ENCODE data around the gene C11orf68.

The C11orf68 gene

GRCh38 chr11:65898656-65899355 lies 20.1 kb downstream of the C11orf68 start:
- no peak overlapping the region for H3K4me2 ChIP-seq (ENCODE audit: low read depth, low read length)
- no peak overlapping the region for H3K27ac ChIP-seq (ENCODE audit: low read length)
- no peak for TF ChIP-seq CTCF (IDR thresholded peaks at IDR 0.05; ENCODE audit: low read length)
- TF ChIP-seq EZH2 (optimal IDR thresholded peaks at IDR 0.05; ENCODE audit: low read depth, low read length) = no peak
- no peak for TF ChIP-seq EZH2phosphoT487 (IDR thresholded peaks at IDR 0.05; ENCODE audit: low read length)
- no peaks in the 10 kb centered on the region for H3K9me2 ChIP-seq (replicated peaks; ENCODE audit: insufficient read depth, low read length)
- H2AFZ ChIP-seq (ENCODE audit: low read length) = no peak overlapping the region
- H3K9ac ChIP-seq (ENCODE audit: low read length) = no peak overlapping the region
- no peaks in the 10 kb centered on the region for H3K79me2 ChIP-seq (ENCODE audit: low read length)
- H3K4me1 ChIP-seq (ENCODE audit: low read length) = peaks cover 27% of the 10 kb centered on the region
- no peaks in the 10 kb centered on the region for H3K36me3 ChIP-seq (replicated peaks; ENCODE audit: insufficient read depth, low read length)
- H3K4me3 ChIP-seq (ENCODE audit: low read length) = no peak overlapping the region
- peaks cover 11% of the 10 kb centered on the region for H3K27me3 ChIP-seq (replicated peaks; ENCODE audit: insufficient read depth, low read length)
- no peaks in the 10 kb centered on the region for H4K20me1 ChIP-seq (ENCODE audit: insufficient read depth, low read length)
- no peak for DNase-seq
- no peaks in the 10 kb centered on the region for H3K9me3 ChIP-seq (replicated peaks; ENCODE audit: insufficient read depth, low read length)
- H3F3A ChIP-seq (ENCODE audit: insufficient read depth, low read length) = peaks cover 19% of the 10 kb centered on the region; the same call in 1 of the 2 replicates

DNA sequence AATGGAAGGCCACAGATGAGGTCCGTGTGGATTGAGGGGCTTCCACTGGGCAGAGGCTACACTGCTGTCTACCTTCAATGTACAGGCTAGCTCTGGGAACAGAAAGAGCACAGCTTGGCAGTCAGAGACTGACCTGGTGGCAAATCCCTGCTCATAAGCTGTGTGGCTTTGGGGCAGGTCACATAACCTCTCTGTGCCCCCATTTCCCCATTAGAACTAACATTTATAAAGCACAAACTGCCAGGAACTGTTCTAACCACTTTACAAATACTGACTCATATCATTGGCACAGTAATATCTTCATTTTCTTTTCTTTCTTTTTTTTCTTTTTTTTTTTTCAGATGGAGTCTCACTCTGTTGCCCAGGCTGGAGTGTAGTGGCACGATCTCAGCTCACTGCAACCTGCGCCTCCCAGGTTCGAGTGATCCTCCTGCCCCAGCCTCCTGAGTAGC lies 21.8 kb downstream of the C11orf68 start:
- Histone ChIP-seq H3K4me2 (ENCODE audit: low read depth, low read length) (no peak overlapping the region), H3F3A (ENCODE audit: insufficient read depth, low read length) (peaks cover 19% of the 10 kb centered on the region; the same call in 1 of the 2 replicates), H3K36me3 (replicated peaks; ENCODE audit: insufficient read depth, low read length) (no peaks in the 10 kb centered on the region), H4K20me1 (ENCODE audit: insufficient read depth, low read length) (no peaks in the 10 kb centered on the region), H3K9me3 (replicated peaks; ENCODE audit: insufficient read depth, low read length) (no peaks in the 10 kb centered on the region), H3K9me2 (replicated peaks; ENCODE audit: insufficient read depth, low read length) (no peaks in the 10 kb centered on the region), H3K79me2 (ENCODE audit: low read length) (peaks cover under 1% of the 10 kb centered on the region; the same call in 1 of the 2 replicates), H3K27ac (ENCODE audit: low read length) (no peak overlapping the region), H2AFZ (ENCODE audit: low read length) (no peak overlapping the region), H3K27me3 (replicated peaks; ENCODE audit: insufficient read depth, low read length) (peaks cover 11% of the 10 kb centered on the region), H3K4me3 (ENCODE audit: low read length) (no peak overlapping the region), H3K4me1 (ENCODE audit: low read length) (peaks cover 27% of the 10 kb centered on the region), H3K9ac (ENCODE audit: low read length) (no peak overlapping the region)
- TF ChIP-seq EZH2phosphoT487 (IDR thresholded peaks at IDR 0.05; ENCODE audit: low read length) (no peak), EZH2 (optimal IDR thresholded peaks at IDR 0.05; ENCODE audit: low read depth, low read length) (no peak), CTCF (IDR thresholded peaks at IDR 0.05; ENCODE audit: low read length) (no peak)
- no peak for DNase-seq

GRCh38 chr11:65896034-65896999 lies 22.5 kb downstream of the C11orf68 start:
- H3F3A ChIP-seq (ENCODE audit: insufficient read depth, low read length) = peaks cover 12% of the 10 kb centered on the region; the same call in 1 of the 2 replicates
- H3K36me3 ChIP-seq (replicated peaks; ENCODE audit: insufficient read depth, low read length) = no peaks in the 10 kb centered on the region
- no peaks in the 10 kb centered on the region for H4K20me1 ChIP-seq (ENCODE audit: insufficient read depth, low read length)
- H3K4me3 ChIP-seq (ENCODE audit: low read length) = no peak overlapping the region
- peaks cover 23% of the 10 kb centered on the region for H3K4me1 ChIP-seq (ENCODE audit: low read length)
- no peak overlapping the region for H2AFZ ChIP-seq (ENCODE audit: low read length)
- H3K9ac ChIP-seq (ENCODE audit: low read length) = no peak overlapping the region
- no peaks in the 10 kb centered on the region for H3K9me2 ChIP-seq (replicated peaks; ENCODE audit: insufficient read depth, low read length)
- no peaks in the 10 kb centered on the region for H3K9me3 ChIP-seq (replicated peaks; ENCODE audit: insufficient read depth, low read length)
- DNase-seq = no peak
- no peak for TF ChIP-seq EZH2 (optimal IDR thresholded peaks at IDR 0.05; ENCODE audit: low read depth, low read length)
- no peak for TF ChIP-seq EZH2phosphoT487 (IDR thresholded peaks at IDR 0.05; ENCODE audit: low read length)
- no peak for TF ChIP-seq CTCF (IDR thresholded peaks at IDR 0.05; ENCODE audit: low read length)
- H3K4me2 ChIP-seq (ENCODE audit: low read depth, low read length) = no peak overlapping the region
- no peak overlapping the region for H3K27ac ChIP-seq (ENCODE audit: low read length)
- H3K79me2 ChIP-seq (ENCODE audit: low read length) = peaks cover 7% of the 10 kb centered on the region
- peaks cover 11% of the 10 kb centered on the region for H3K27me3 ChIP-seq (replicated peaks; ENCODE audit: insufficient read depth, low read length)

Data from MM.1S (cell line).